ENCODE data around the gene HEATR9.

HEATR9 gene

GRCh38 chr17:35907691-35908090 is 39.0 kb upstream of the HEATR9 start:
- no peak for DNase-seq (ENCODE audit: low read depth, low spot score)
- no peak overlapping the region for H3K4me3 ChIP-seq
- no peak overlapping the region for H3K9ac ChIP-seq (ENCODE audit: insufficient read length)
- no peak overlapping the region for H3K27ac ChIP-seq
- no peaks in the 10 kb centered on the region for H3K9me3 ChIP-seq (ENCODE audit: low read depth, low read length)
- no peak for TF ChIP-seq FOXP2 (optimal IDR thresholded peaks at IDR 0.05; ENCODE audit: control extremely low read depth, extremely low read length, insufficient read depth)
- TF ChIP-seq EZH2 (IDR thresholded peaks at IDR 0.05): no peak
- no peak for TF ChIP-seq POLR2AphosphoS5 (IDR thresholded peaks at IDR 0.05; ENCODE audit: borderline replicate concordance, low read depth, low read length)
- no peaks in the 10 kb centered on the region for H3K36me3 ChIP-seq (ENCODE audit: insufficient read depth, low read length)

GRCh38 chr17:35906926-35907637 is 38.4 kb upstream of the HEATR9 start:
- H3K27ac ChIP-seq: no peak overlapping the region
- H3K9ac ChIP-seq (ENCODE audit: insufficient read length): no peak overlapping the region
- H3K4me3 ChIP-seq: no peak overlapping the region
- no peaks in the 10 kb centered on the region for H3K36me3 ChIP-seq (ENCODE audit: insufficient read depth, low read length)
- DNase-seq (ENCODE audit: low read depth, low spot score): no peak
- TF ChIP-seq EZH2 (IDR thresholded peaks at IDR 0.05): no peak
- TF ChIP-seq POLR2AphosphoS5 (IDR thresholded peaks at IDR 0.05; ENCODE audit: borderline replicate concordance, low read depth, low read length): no peak
- H3K9me3 ChIP-seq (ENCODE audit: low read depth, low read length): no peaks in the 10 kb centered on the region

GRCh38 chr17:35906191-35906925 is 37.7 kb upstream of the HEATR9 start:
- Histone ChIP-seq H3K27ac (no peak overlapping the region), H3K9ac (ENCODE audit: insufficient read length) (no peak overlapping the region), H3K9me3 (ENCODE audit: low read depth, low read length) (no peaks in the 10 kb centered on the region), H3K4me3 (no peak overlapping the region), H3K36me3 (ENCODE audit: insufficient read depth, low read length) (no peaks in the 10 kb centered on the region)
- TF ChIP-seq FOXP2 (optimal IDR thresholded peaks at IDR 0.05; ENCODE audit: control extremely low read depth, extremely low read length, insufficient read depth) (no peak), POLR2AphosphoS5 (IDR thresholded peaks at IDR 0.05; ENCODE audit: borderline replicate concordance, low read depth, low read length) (no peak), EZH2 (IDR thresholded peaks at IDR 0.05) (no peak)
- DNase-seq (ENCODE audit: low read depth, low spot score): no peak

- H3K27ac ChIP-seq: no peak overlapping the region
- H3K4me3 ChIP-seq: no peak overlapping the region
- no peaks in the 10 kb centered on the region for H3K36me3 ChIP-seq (ENCODE audit: insufficient read depth, low read length)
- H3K9me3 ChIP-seq (ENCODE audit: low read depth, low read length): no peaks in the 10 kb centered on the region
- TF ChIP-seq FOXP2 (optimal IDR thresholded peaks at IDR 0.05; ENCODE audit: control extremely low read depth, extremely low read length, insufficient read depth): no peak
- H3K9ac ChIP-seq (ENCODE audit: insufficient read length): no peak overlapping the region
- no peak for DNase-seq (ENCODE audit: low read depth, low spot score)
These were observed 34.8 kb upstream of the HEATR9 start for GRCh38 chr17:35903451-35903850.

GRCh38 chr17:35901631-35902175 is 33.0 kb upstream of the HEATR9 start:
- DNase-seq (ENCODE audit: low read depth, low spot score): no peak
- TF ChIP-seq EZH2 (IDR thresholded peaks at IDR 0.05): no peak
- no peak for TF ChIP-seq FOXP2 (optimal IDR thresholded peaks at IDR 0.05; ENCODE audit: control extremely low read depth, extremely low read length, insufficient read depth)
- TF ChIP-seq POLR2AphosphoS5 (IDR thresholded peaks at IDR 0.05; ENCODE audit: borderline replicate concordance, low read depth, low read length): no peak
- Histone ChIP-seq H3K27ac (no peak overlapping the region), H3K9ac (ENCODE audit: insufficient read length) (no peak overlapping the region), H3K9me3 (ENCODE audit: low read depth, low read length) (no peaks in the 10 kb centered on the region), H3K36me3 (ENCODE audit: insufficient read depth, low read length) (no peaks in the 10 kb centered on the region), H3K4me3 (no peak overlapping the region)

- TF ChIP-seq FOXP2 (optimal IDR thresholded peaks at IDR 0.05; ENCODE audit: control extremely low read depth, extremely low read length, insufficient read depth) (no peak), EZH2 (IDR thresholded peaks at IDR 0.05) (no peak), POLR2AphosphoS5 (IDR thresholded peaks at IDR 0.05; ENCODE audit: borderline replicate concordance, low read depth, low read length) (no peak)
- no peak for DNase-seq (ENCODE audit: low read depth, low spot score)
- no peak overlapping the region for H3K9ac ChIP-seq (ENCODE audit: insufficient read length)
- H3K4me3 ChIP-seq: no peak overlapping the region
- no peaks in the 10 kb centered on the region for H3K9me3 ChIP-seq (ENCODE audit: low read depth, low read length)
- no peak overlapping the region for H3K27ac ChIP-seq
- H3K36me3 ChIP-seq (ENCODE audit: insufficient read depth, low read length): no peaks in the 10 kb centered on the region
These were observed 32.2 kb upstream of the HEATR9 start for GRCh38 chr17:35900708-35901480.

GRCh38 chr17:35900280-35900679 is 31.6 kb upstream of the HEATR9 start:
- no peaks in the 10 kb centered on the region for H3K9me3 ChIP-seq (ENCODE audit: low read depth, low read length)
- H3K9ac ChIP-seq (ENCODE audit: insufficient read length): no peak overlapping the region
- TF ChIP-seq FOXP2 (optimal IDR thresholded peaks at IDR 0.05; ENCODE audit: control extremely low read depth, extremely low read length, insufficient read depth) (no peak), EZH2 (IDR thresholded peaks at IDR 0.05) (no peak), POLR2AphosphoS5 (IDR thresholded peaks at IDR 0.05; ENCODE audit: borderline replicate concordance, low read depth, low read length) (no peak)
- H3K27ac ChIP-seq: no peak overlapping the region
- no peaks in the 10 kb centered on the region for H3K36me3 ChIP-seq (ENCODE audit: insufficient read depth, low read length)
- DNase-seq (ENCODE audit: low read depth, low spot score): no peak
- no peak overlapping the region for H3K4me3 ChIP-seq
